SK-N-SH (cell line): ENCODE measurements around the gene VPS51. TPM values are rescaled to one million over a fixed set of nuclear protein-coding genes. Genes with fewer than 3 reads are reported as not detected.

Experiments
- CTCF ChIA-PET: fragments of 300-600, 350-600 bp; formaldehyde crosslinking; extraction: SDS; loops from one replicate; lab custom pipeline; 2021; lab: Yijun Ruan, JAX
- POLR2A ChIA-PET: fragments of 350-600 bp; sonication (Branson Sonifier 250); formaldehyde crosslinking; extraction: SDS; loops from one replicate; lab custom pipeline; 2020; ENCODE audit warnings: antibody characterized with exemption, inconsistent platforms; lab: Yijun Ruan, JAX
- DNase-seq: peaks from one replicate; pipeline ENCODE4 v3.0.0; 2012
- H2AFZ ChIP-seq: fragments of 200-600 bp; sonication (generic); 2 replicates; pipeline ENCODE4 v1.8.1; 2016; ENCODE audit warnings: antibody characterized with exemption, mild to moderate bottlenecking, low read depth
- H3F3A ChIP-seq: fragments of 200-600 bp; sonication (generic); replicated peaks from 2 replicates; pipeline ENCODE3; 2016; ENCODE audit warnings: antibody characterized with exemption, mild to moderate bottlenecking; ENCODE audit not compliant: insufficient read depth
- H3K27ac ChIP-seq, 2 experiments: fragments of 200-500 bp in 1 of 2; fragments of 200-600 bp in 1 of 2; sonication (Bioruptor generic) in 1 of 2; sonication (generic), shearing (Covaris generic) in 1 of 2; 2 replicates each; pipeline versions ENCODE4 v1.5.1 to v1.6.1; 2014 to 2016; ENCODE audit warnings: low read depth in 2 of 2, inconsistent platforms in 1 of 2, low read length in 1 of 2, mild to moderate bottlenecking in 1 of 2, mixed read lengths in 1 of 2
- H3K27me3 ChIP-seq: fragments of 200-600 bp; sonication (generic), shearing (Covaris generic); 2 replicates; pipeline ENCODE4 v1.6.1; 2016; ENCODE audit warnings: mixed run types; ENCODE audit not compliant: insufficient read depth
- H3K36me3 ChIP-seq, 2 experiments: fragments of 200-500 bp in 1 of 2; fragments of 200-600 bp in 1 of 2; sonication (Bioruptor generic) in 1 of 2; sonication (generic) in 1 of 2; replicated peaks in 1 of 2; 2 replicates each; pipeline versions ENCODE3 to v1.5.1; 2014 to 2016; ENCODE audit warnings: low read length in 1 of 2, mild to moderate bottlenecking in 1 of 2; ENCODE audit not compliant: insufficient read depth in 2 of 2, control insufficient read depth in 1 of 2
- H3K4me1 ChIP-seq, 2 experiments: fragments of 200-500 bp in 1 of 2; fragments of 200-600 bp in 1 of 2; sonication (Bioruptor generic) in 1 of 2; sonication (generic), shearing (Covaris generic) in 1 of 2; 2 replicates each; pipeline versions ENCODE4 v1.5.1 to v1.6.1; 2014 to 2016; ENCODE audit warnings: low read depth in 1 of 2, low read length in 1 of 2, mixed run types in 1 of 2; ENCODE audit not compliant: insufficient read depth in 2 of 2, control insufficient read depth in 1 of 2
- H3K4me2 ChIP-seq: fragments of 200-600 bp; sonication (generic), shearing (Covaris generic); 2 replicates; pipeline ENCODE4 v1.6.1; 2017; ENCODE audit warnings: mixed run types
- H3K4me3 ChIP-seq, 2 experiments: fragments of 200-500 bp in 1 of 2; fragments of 200-600 bp in 1 of 2; sonication (Bioruptor generic) in 1 of 2; sonication (generic), shearing (Covaris generic) in 1 of 2; 2 replicates each; pipeline versions ENCODE4 v1.5.1 to v1.8.1; 2014 to 2016; ENCODE audit warnings: low read depth in 2 of 2, inconsistent platforms in 1 of 2, low read length in 1 of 2, mild to moderate bottlenecking in 1 of 2, mixed read lengths in 1 of 2, moderate library complexity in 1 of 2
- H3K79me2 ChIP-seq: fragments of 200-600 bp; sonication (generic); 2 replicates; pipeline ENCODE4 v1.8.1; 2017; ENCODE audit warnings: mild to moderate bottlenecking; ENCODE audit not compliant: insufficient read depth
- H3K9ac ChIP-seq: fragments of 200-600 bp; sonication (generic); 2 replicates; pipeline ENCODE4 v1.6.1; 2017; ENCODE audit warnings: mixed run types
- H3K9me2 ChIP-seq: fragments of 200-600 bp; sonication (generic); 2 replicates; pipeline ENCODE4 v1.6.1; 2017; ENCODE audit warnings: mixed run types
- H3K9me3 ChIP-seq: fragments of 200-600 bp; sonication (generic); 2 replicates; pipeline ENCODE4 v1.6.1; 2017; ENCODE audit warnings: mixed run types, mild to moderate bottlenecking, moderate library complexity
- H4K20me1 ChIP-seq: fragments of 200-600 bp; sonication (generic); 2 replicates; pipeline ENCODE4 v1.6.1; 2017; ENCODE audit warnings: mild to moderate bottlenecking, mixed run types; ENCODE audit not compliant: insufficient read depth
- EP300 ChIP-seq, 2 experiments: IDR thresholded peaks; 2 replicates each; pipeline versions ENCODE4 v1.4.0 to v1.6.1; 2012; ENCODE audit warnings: borderline replicate concordance in 1 of 2, low read depth in 1 of 2, low read length in 1 of 2
- FOXJ3 ChIP-seq: sonication (generic); formaldehyde crosslinking; IDR thresholded peaks from 2 replicates; pipeline ENCODE4 v1.5.1; 2020; ENCODE audit warnings: mild to moderate bottlenecking, missing genetic modification reagents
- GABPA ChIP-seq: IDR thresholded peaks from 2 replicates; pipeline ENCODE4 v1.4.0; 2012; ENCODE audit warnings: low read depth, mild to moderate bottlenecking
- GATA2 ChIP-seq: sonication (generic); formaldehyde crosslinking; IDR thresholded peaks from 2 replicates; pipeline ENCODE4 v1.5.0; 2020; ENCODE audit warnings: mild to moderate bottlenecking, missing genetic modification reagents
- JUND ChIP-seq: IDR thresholded peaks from 2 replicates; pipeline ENCODE4 v1.4.0; 2012
- MXI1 ChIP-seq: IDR thresholded peaks from 2 replicates; pipeline ENCODE4 v1.6.1; 2012; ENCODE audit warnings: mild to moderate bottlenecking, low read depth, low read length, improper control_type of control experiment
- NFIC ChIP-seq: IDR thresholded peaks from 2 replicates; pipeline ENCODE4 v1.4.0; 2012; ENCODE audit warnings: borderline replicate concordance
- POLR2AphosphoS5 ChIP-seq: IDR thresholded peaks from 2 replicates; pipeline ENCODE4 v1.6.1; 2012; ENCODE audit warnings: low read depth, low read length
- RCOR1 ChIP-seq: fragments of 150-350 bp; IDR thresholded peaks from 2 replicates; pipeline ENCODE4 v1.6.1; 2017; ENCODE audit warnings: antibody characterized with exemption, low read length
- RFX5 ChIP-seq: IDR thresholded peaks from 2 replicates; pipeline ENCODE4 v1.6.1; 2012; ENCODE audit warnings: mild to moderate bottlenecking, improper control_type of control experiment, low read length
- SIN3A ChIP-seq: IDR thresholded peaks from 2 replicates; pipeline ENCODE4 v1.6.1; 2012; ENCODE audit warnings: low read depth, mild to moderate bottlenecking, low read length, moderate library complexity, borderline replicate concordance
- TAF1 ChIP-seq: IDR thresholded peaks from 2 replicates; pipeline ENCODE4 v1.6.1; 2012; ENCODE audit warnings: low read depth, mild to moderate bottlenecking, low read length, moderate library complexity, borderline replicate concordance
- TEAD4 ChIP-seq: IDR thresholded peaks from 2 replicates; pipeline ENCODE4 v1.4.0; 2012; ENCODE audit warnings: mild to moderate bottlenecking, borderline replicate concordance; ENCODE audit not compliant: insufficient read depth
- USF2 ChIP-seq: fragments of 150-350 bp; IDR thresholded peaks from 2 replicates; pipeline ENCODE4 v1.6.1; 2017; ENCODE audit warnings: antibody characterized with exemption, low read length, low read depth, borderline replicate concordance
- WGBS: methylation state at CpG from one replicate; pipeline ENCODE4 v1.1.6; 2017; ENCODE audit warnings: low lambda C conversion rate; 5-methylcytosine and 5-hydroxymethylcytosine counted together
- polyA plus RNA-seq, 3 experiments: library from polyadenylated mRNA; depleted of rRNA; stranded (reverse); fragments of >200 nt; gene quantifications; 2 replicates each; pipeline ENCODE4 v1.2.3, GENCODE V29; 2012
- TF ChIP-seq, protein P1 (sequence below): IDR thresholded peaks from 2 replicates; pipeline ENCODE4 v1.4.0; 2012; ENCODE audit warnings: low read depth, borderline replicate concordance

The VPS51 gene
- polyA plus RNA-seq, 1 of the 3 experiments (the other 2 are of a cell fraction), result 59.9 TPM

DNA sequence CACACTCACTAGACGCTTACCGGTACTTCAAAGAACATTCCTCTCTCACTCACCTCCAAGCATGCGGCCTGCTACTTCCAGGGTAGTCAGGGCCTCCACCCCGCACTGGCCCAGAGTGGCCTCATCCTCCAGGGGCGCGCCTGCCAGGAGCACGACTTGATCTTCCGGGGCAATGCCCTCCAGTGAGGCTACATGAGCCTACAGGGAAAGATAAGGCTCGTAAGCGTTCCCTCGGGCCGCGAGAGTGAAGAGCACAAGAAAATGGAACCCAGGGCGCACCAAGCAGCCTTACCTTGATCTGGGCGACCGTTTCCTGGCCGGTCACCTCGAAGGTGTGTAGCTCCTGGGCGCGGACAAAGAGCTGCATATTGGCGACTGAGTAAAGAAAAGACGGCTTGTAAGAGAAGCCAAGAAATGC is 25.4 kb downstream of the VPS51 start:
- CTCF ChIA-PET, result interaction anchor here (1.3 to 3.3 kb wide), 5 partner anchors 10 to 107 kb away, joined by 4 to 47 read pairs (median 9); partner anchors contain the start of genes ARL2, CAPN1, SYVN1 and TM7SF2
- H3K4me3 ChIP-seq, result peak overlapping the region; percentile 89 to 91
- H3K9me2 ChIP-seq, result no peaks in the 10 kb centered on the region
- peaks cover 15 to 16% of the 10 kb centered on the region in 2 experiments; a peak in 3 of 4 replicates for H3K4me1 ChIP-seq
- no peak for DNase-seq
- H3K27me3 ChIP-seq, result no peaks in the 10 kb centered on the region
- H3F3A ChIP-seq, result peaks cover 29% of the 10 kb centered on the region
- H4K20me1 ChIP-seq, result no peaks in the 10 kb centered on the region
- 1% methylated on average over 19 of the region's 22 CpGs for WGBS
- peak overlapping the region; percentile 77 to 81; a peak in 3 of 4 replicates for H3K27ac ChIP-seq
- TF ChIP-seq POLR2AphosphoS5 (no peak), FOXJ3 (CRISPR knock-in tag) (no peak), SIN3A (no peak), EP300 (IDR thresholded peaks at IDR 0.05; ENCODE audit: borderline replicate concordance in 1 of 2, low read depth in 1 of 2, low read length in 1 of 2) (no peak), TEAD4 (no peak), RFX5 (no peak), TAF1 (no peak), GABPA (no peak), RCOR1 (no peak), JUND (no peak), USF2 (no peak), NFIC (no peak), GATA2 (CRISPR knock-in tag) (no peak), MXI1 (no peak)
- TF ChIP-seq, protein P1, sequence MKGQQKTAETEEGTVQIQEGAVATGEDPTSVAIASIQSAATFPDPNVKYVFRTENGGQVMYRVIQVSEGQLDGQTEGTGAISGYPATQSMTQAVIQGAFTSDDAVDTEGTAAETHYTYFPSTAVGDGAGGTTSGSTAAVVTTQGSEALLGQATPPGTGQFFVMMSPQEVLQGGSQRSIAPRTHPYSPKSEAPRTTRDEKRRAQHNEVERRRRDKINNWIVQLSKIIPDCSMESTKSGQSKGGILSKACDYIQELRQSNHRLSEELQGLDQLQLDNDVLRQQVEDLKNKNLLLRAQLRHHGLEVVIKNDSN, result no peak
- POLR2A ChIA-PET, result interaction anchor here (0.9 to 2.0 kb wide), 8 partner anchors 9 to 243 kb away, joined by 3 to 22 read pairs (median 8); partner anchors contain the start of genes CAPN1, EHD1, SYVN1 and TM7SF2
- H2AFZ ChIP-seq, result no peak overlapping the region
- H3K79me2 ChIP-seq, result peaks cover 62% of the 10 kb centered on the region
- no peaks in the 10 kb centered on the region for H3K9me3 ChIP-seq
- H3K9ac ChIP-seq, result peak overlapping the region; percentile 89
- peaks cover 35 to 41% of the 10 kb centered on the region in 2 experiments for H3K36me3 ChIP-seq
- peak overlapping the region; percentile 93 for H3K4me2 ChIP-seq
